ENCODE data around the gene IFNG.

IFNG gene

GRCh38 chr12:68163560-68164081 lies 4.1 kb upstream of the IFNG start:
- no peak for DNase-seq

DNA sequence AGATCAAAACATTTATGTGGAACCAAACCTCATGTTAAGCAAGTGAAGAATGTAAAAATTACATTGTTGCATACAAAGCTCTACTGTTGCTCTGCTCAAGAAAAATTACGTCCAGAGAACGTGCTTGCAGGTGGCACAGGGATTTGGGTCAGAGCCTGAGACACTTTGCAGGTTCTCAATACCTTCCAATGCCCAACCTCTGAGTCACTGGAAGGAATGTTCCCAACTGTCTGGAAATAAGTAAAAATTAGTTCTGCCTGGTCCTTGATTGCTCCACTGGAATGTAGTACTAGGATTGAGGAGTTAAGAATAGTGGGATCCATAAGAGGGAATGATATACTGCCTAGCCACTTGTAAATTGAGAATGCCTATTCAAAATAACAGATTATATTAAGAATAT lies 2.8 kb upstream of the IFNG start:
- no peak for DNase-seq

DNA sequence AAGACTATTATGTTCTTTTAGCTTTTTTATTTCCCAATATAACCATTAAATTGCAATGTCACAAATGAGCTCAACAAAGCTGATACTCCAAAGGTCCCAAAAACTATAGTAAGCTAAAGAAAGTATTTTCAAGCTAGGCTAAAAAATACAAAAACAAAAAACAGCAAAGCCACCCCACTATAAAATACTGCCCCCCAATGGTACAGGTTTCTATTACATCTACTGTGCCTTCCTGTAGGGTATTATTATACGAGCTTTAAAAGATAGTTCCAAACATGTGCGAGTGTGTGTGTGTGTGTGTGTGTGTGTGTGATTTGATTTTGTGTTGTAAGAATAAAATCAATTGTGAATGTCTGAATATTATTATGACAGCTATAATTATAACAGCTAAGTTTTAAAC lies 1.1 kb downstream of the IFNG start:
- DNase-seq = no peak

DNA sequence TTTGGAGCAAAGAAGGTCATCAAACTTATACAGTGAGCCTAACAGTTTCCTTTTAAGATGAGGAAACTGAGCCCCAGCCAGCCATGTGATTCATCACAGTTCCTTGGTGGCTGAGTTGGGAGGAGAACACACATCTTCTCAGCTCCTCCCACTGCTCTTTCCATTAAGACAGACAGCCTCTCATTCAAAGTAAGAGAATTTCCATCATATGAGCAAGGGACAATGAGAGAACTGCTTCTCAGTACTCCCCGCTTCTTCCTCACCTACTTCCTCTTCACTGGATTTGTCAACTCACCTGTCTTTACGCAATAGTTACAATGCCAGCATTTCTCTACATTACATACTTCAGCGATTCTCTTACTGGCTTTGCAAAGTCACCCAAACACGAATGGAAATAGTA lies 2.2 kb downstream of the IFNG start:
- no peak for DNase-seq

- no peak for DNase-seq
These were observed 2.9 kb downstream of the IFNG start for GRCh38 chr12:68156636-68157035.

DNA sequence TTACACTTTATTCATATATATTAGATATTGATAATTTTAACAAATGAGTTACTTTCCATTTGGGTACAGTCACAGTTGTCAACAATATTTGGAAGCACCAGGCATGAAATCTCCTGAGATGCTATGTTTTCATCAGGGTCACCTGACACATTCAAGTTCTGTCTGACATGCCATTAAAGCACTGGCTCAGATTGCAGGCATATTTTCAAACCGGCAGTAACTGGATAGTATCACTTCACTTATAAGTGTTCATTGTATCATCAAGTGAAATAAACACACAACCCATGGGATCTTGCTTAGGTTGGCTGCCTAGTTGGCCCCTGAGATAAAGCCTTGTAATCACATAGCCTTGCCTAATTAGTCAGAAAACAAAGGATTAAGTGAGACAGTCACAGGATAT lies 4.8 kb downstream of the IFNG start:
- DNase-seq = no peak

DNA sequence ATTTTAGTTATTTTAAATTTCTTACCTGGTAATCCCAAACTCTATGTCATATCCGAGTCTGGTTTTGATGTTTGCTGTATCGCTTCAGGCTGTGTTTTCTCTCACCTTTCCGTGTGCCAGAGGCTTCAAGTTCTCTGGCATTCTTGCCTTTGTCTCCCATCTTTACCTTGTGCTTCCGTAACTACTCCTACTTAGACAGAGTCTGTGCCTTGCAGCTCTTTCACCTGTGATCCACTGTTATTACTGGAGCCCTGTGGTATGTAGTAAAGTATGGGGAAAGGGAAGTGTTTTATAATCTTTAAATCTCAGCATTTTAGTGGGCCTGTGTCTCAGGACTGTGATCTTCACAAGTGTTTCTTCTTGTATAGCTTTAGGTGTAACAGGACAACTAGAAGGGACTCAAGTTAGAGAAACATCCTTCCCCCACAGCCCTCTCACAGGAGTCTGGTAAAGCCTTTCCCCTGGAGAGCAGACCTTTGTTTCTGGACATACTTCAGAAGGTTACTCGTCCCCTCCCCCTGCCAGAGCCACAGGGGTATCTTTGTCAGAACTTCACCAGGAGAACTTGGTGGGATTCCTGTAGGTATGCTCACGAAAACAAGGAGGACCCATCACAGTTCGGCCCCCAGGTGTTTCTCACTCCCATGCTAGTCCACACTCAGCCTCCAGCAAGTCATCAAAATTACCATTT lies 11.1 kb downstream of the IFNG start:
- no peak for DNase-seq

DNA sequence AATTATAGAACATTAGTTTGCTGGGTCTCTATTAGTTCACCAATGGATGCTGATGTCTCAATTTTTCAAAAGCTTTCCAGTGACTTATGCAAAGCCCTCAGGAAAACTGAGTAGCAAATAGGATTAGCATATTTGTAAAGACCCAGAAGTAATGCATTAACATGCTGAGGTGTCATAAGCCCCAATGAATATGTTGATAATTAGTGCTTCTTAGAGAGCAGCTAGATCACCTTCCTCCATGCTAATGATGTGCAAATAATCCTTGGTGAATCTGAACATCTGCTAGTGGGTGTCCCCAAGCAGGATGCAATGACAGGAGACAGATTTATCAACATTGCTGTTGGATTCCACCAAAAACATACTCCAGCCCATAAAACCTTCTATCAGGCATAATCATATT lies 19.0 kb downstream of the IFNG start:
- DNase-seq = no peak

DNA sequence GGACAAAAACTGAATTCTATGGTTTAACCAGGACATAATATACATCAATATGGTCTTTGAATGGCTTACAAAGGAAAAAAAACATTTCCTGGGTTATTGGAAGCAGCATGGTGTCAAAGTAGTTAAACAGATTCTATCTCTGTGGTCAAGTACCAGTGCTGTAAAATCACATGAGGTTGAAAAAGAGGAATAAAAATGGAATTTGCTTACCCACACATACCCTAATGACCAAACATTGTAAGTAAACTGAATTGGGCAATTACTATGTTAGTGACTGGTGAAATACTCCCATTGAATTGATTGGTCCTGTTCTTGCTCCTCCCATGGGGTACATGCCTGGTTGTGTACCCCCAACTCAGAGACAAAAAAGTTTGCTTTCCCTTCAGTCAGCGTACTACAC lies 19.6 kb downstream of the IFNG start:
- DNase-seq = no peak

DNA sequence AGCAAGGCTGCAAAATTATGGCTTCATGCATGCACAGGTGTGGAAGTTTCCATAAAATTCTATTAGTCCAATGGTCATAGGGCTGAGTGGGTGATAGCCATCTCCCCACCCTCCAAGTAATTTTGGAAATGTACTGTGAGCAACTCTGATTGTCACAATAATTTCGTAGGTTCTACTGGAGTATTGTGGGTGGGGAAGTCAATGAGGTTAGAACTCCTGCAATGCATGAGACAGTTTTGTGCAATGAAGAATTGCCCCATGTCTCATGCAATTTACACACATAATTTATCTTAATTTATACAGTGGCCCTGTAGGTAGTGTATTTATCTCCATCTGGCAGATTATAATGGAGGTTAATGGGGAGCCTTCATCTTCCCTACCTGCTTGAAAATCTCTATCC lies 20.5 kb downstream of the IFNG start:
- DNase-seq = no peak

GRCh38 chr12:68138480-68138879 lies 21.1 kb downstream of the IFNG start:
- no peak for DNase-seq

- no peak for DNase-seq
These were observed 22.2 kb downstream of the IFNG start for GRCh38 chr12:68137335-68137830.

DNA sequence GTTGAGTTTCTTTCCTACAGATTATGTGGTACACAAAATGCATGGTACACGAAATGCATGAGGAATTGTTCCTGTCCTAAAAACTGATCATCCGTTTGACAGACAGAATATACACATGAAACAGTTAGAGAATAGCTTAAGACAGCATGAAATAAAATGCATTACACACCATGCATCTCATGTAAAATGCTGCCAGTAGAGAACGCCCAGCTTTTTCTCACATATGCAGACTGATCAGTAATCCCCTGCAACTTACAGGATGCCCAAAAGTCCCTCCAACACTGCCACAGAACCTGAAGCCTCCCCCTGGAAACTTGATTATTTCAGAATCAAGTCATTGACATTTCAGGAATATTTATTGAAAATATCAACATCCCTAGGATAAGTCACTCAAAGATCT lies 24.0 kb downstream of the IFNG start:
- DNase-seq = no peak

GRCh38 chr12:68131867-68132414 lies 27.6 kb downstream of the IFNG start:
- DNase-seq = no peak

- no peak for DNase-seq
These were observed 29.6 kb downstream of the IFNG start for GRCh38 chr12:68129979-68130378.

DNA sequence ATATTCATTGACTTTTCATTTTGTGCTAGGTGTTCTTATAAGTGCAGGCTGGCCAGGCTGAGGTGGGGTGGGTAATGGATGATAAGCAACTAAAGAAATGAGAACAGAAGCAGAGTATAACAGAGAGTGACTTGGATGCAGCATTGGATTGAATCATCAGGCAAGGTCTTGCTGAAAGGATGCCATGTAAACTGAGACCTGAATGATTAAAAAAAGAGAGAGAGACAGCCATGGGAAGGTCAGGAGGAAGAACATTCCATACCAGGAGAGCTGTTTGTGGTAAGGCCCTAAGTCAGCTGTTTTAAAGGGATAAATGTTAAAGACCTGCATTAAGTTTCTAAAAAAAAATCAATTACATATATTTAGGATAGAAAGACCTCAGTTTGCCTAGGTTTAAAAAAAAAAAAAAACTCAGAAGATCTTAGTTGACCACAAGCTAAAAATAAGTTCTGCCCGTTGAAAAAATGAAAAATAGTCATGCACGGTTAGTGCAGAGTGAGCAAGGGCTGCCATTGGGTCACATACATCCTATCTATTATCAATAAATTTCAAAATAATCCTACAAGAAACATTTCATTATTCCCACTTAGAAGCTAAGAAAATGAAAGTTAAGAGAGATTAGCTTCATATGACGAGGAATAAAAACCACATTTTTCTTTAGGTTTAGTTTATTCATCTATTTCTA lies 37.2 kb downstream of the IFNG start:
- no peak for DNase-seq

- DNase-seq = no peak
These were observed 38.4 kb downstream of the IFNG start for GRCh38 chr12:68121143-68121542.

DNA sequence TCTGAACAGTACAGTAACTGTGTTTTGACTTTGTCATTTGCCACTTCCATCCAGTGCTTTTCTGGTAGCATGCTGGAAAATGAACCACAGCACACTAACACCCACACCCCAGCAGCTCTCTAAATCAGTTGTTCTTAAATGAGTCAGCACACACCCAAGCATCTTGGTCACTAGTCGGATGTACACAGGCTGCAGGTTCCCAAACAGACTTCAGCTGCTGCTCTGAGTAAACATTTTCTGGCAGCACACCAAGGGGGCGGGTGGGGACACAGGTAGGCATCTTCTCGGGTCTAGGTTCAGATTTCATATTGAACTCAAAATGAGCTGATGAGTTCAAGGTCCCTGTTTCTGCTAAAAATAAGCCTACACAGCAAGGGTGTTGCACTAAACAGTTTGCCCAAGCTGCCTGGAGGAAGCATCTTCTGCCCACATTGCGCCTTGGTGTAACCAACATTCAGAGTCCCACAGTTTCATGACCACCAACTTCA lies 39.8 kb downstream of the IFNG start:
- DNase-seq = peak in 1 of 2 donors; percentile 1

GRCh38 chr12:68119250-68119649 lies 40.3 kb downstream of the IFNG start:
- no peak for DNase-seq

- no peak for DNase-seq
These were observed 41.3 kb downstream of the IFNG start for GRCh38 chr12:68118096-68118755.

GRCh38 chr12:68117661-68118060 lies 41.9 kb downstream of the IFNG start:
- DNase-seq = no peak

- no peak for DNase-seq
These were observed 44.3 kb downstream of the IFNG start for GRCh38 chr12:68115281-68115680.

DNA sequence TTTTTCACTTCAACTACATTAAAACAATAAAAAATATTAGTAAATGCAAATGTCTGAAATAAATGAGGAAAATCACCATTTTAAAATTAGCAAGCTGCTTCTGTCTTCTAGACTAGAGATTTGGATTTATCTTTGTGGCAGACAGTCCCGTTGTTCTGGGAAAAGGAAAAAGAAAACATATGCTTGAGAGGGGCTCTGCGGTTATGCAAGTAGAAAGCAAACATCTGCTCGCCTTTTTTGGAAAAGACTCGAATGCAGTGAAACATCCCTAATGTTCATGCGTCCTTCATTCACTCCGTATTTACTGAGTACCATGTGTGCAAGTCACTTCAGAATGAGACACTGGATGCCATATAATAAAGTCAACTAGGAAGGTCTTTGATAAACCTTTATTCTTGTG lies 44.9 kb downstream of the IFNG start:
- no peak for DNase-seq
